Activated T-cell treated with anti-CD3 and anti-CD28 coated beads, Interleukin-2, amount 50 U/mL, for 24 hours (primary cell): ENCODE data around the gene CCDC197.

ENCODE experiments used
- DNase-seq: peaks from one replicate; pipeline ENCODE4 v3.0.0-alpha.2; 2020
- H3K27ac Mint-ChIP-seq: 2 replicates; pipeline ENCODE4 v1.8.0; 2020; ENCODE audit warnings: mild to moderate bottlenecking, mixed read lengths
- H3K27me3 Mint-ChIP-seq: 2 replicates; pipeline ENCODE4 v1.8.0; 2020; ENCODE audit warnings: mixed read lengths
- H3K36me3 Mint-ChIP-seq: 2 replicates; pipeline ENCODE4 v1.8.0; 2020; ENCODE audit warnings: low read depth, mixed read lengths
- H3K4me1 Mint-ChIP-seq: 2 replicates; pipeline ENCODE4 v1.8.0; 2020; ENCODE audit warnings: low read depth, mixed read lengths
- H3K4me3 Mint-ChIP-seq: 2 replicates; pipeline ENCODE4 v1.8.0; 2020; ENCODE audit warnings: mild to moderate bottlenecking, moderate library complexity, mixed read lengths
- H3K9me3 Mint-ChIP-seq: 2 replicates; pipeline ENCODE4 v1.8.0; 2020; ENCODE audit warnings: mixed read lengths

The CCDC197 gene

DNA sequence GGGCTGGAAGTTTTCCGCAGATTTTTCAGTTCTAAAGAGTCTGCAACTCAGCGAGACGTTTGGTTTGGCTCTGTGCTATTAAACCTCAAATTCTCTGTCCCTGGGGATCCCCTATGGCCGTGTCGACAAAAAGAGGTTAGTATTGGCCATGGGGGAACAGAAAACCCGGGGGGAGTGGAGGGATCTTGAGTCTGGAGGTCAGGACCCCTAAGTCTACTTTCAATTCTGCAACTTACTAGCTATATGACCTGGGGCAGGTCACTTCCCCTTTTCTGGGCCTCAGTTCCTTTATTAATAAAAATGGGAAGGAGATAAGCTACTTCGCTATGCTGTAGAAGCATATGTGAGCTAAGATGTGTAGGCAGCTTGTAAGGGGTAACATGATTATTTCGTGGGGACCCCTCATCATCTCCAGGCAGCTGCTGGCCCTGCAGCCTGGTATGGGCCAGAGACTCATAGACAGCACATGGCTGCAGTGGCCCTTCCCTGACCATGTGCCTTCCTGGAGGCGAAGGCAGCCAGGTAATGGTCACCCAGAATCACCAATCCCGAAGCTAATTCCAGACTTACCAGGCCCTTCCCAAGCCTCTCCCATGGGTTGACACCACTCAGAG is 29.4 kb upstream of the CCDC197 start:
- H3K4me3 Mint-ChIP-seq: no peak overlapping the region

DNA sequence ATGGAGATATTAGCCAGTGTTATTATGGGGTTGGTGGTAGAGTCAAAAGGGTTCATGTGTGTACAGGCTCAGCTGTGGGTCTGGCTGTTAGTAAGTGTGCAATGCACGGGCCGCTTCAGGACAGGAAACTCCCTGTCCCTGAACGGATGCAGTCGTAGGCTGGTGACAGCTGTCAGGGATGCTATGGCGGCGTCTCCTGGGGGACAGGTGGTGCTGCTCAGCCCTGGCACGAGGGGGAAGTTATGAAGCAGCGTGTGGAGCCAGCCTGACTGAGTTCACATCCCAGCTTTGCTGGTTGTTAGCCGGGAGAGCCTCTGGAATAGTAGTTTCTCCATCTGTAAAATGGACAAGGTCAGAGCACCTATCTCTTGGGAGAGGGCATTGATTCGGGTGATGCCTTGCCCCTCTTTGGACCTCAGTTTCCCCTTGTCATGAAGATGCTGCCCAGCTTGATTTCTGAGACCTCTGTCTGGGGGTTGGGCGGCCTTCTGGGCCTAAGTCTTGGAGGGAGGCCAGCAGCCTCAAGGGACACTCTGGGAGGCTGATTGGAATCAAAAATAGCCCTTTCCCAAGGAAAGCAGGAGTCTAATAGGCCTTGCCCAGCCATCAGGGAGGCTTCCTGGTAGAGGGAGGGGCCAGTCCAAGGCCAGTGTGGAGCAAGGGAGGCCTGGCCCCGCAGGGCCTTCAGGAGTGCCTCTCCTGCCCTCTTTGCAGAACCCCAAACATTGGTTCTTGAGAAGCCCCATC is 27.8 kb upstream of the CCDC197 start:
- DNase-seq: no peak
- Mint-ChIP-seq H3K4me1 (peaks cover 90% of the 10 kb centered on the region), H3K36me3 (peaks cover 3% of the 10 kb centered on the region), H3K27ac (no peak overlapping the region), H3K27me3 (no peaks in the 10 kb centered on the region), H3K4me3 (no peak overlapping the region), H3K9me3 (peaks cover 9% of the 10 kb centered on the region)

More for the DNA sequence above, 29.4 kb upstream of the CCDC197 start:
- H3K27me3 Mint-ChIP-seq: no peaks in the 10 kb centered on the region
- peaks cover 10% of the 10 kb centered on the region for H3K36me3 Mint-ChIP-seq
- DNase-seq: no peak
- H3K27ac Mint-ChIP-seq: no peak overlapping the region
- H3K9me3 Mint-ChIP-seq: peaks cover 11% of the 10 kb centered on the region
- peaks cover 91% of the 10 kb centered on the region for H3K4me1 Mint-ChIP-seq

DNA sequence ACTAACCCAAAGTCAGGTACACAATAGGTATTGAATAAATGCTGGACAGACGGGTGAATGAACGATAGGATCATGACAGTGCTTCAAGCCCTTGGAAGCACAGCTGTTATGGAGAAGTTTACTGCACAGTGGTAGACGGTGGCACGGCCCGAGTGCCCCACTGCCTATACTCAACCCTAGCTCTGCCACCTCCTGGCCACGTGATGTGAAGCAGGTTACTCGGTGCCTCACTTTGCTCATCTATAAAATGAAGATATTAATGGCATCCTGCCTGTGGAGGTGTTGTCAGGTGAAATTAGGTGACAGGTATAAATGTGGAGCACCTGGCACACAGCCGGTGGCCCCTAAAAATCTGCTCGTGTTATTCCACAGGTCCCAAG is 26.5 kb upstream of the CCDC197 start:
- Mint-ChIP-seq H3K4me1 (peaks cover 90% of the 10 kb centered on the region), H3K27ac (peak overlapping the region; percentile 95), H3K27me3 (no peaks in the 10 kb centered on the region), H3K9me3 (peaks cover 4% of the 10 kb centered on the region), H3K4me3 (peak overlapping the region; percentile 76), H3K36me3 (peaks cover 5% of the 10 kb centered on the region)
- peak; percentile 78 for DNase-seq

DNA sequence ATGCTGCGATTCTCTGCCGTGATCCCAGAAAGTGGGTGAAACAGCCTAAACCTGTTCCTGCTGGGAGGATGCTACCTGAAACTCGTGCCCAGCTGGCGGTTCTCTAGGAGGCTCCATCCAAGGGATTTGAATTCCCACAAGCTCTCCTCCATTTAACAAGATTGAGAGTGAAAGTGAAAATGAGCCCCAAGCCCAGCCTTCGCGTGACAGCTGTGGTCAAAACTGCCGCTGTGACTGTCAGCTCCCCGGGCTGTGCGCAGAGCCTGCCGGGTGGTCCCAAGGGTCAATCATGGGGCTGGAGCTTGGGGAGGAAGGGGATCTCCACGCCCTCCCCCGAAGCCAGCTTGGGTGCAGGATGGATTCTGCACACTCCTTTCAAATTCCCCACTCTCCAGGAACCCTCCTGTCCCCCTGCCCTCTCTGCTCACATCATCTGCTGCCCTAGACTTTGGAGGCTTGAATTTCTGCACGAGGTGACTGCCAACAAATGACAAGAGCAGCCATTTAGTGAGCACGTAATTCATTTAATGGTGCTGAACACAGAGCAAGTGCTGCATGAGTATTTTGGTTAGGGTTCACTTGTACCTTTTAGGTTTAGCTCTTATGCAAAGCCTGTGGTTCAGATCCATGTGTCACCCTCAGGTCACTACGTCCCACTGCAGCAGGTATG is 26.0 kb upstream of the CCDC197 start:
- H3K27me3 Mint-ChIP-seq: no peaks in the 10 kb centered on the region
- peak; percentile 79 for DNase-seq
- peak overlapping the region; percentile 95 for H3K27ac Mint-ChIP-seq
- H3K36me3 Mint-ChIP-seq: peaks cover 10% of the 10 kb centered on the region
- H3K4me1 Mint-ChIP-seq: peaks cover 90% of the 10 kb centered on the region
- peak overlapping the region; percentile 76 for H3K4me3 Mint-ChIP-seq
- peaks cover 7% of the 10 kb centered on the region for H3K9me3 Mint-ChIP-seq

DNA sequence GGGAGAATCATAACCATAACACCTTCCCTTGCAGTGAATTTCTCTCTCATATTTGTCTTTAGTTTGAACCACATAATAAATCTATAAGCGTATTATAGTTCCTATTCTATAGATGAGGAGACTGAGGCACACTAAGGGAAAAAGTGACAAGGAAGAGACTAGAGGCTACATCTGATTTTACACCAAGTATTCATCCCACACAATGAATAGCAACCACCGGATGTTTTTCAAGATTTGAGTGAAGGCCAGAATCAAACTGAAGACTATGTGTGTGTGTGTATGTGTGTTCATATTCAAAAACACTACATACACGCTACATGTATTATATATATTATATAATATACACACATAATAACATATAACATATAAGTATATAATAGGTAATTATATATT is 25.5 kb upstream of the CCDC197 start:
- Mint-ChIP-seq H3K4me3 (peak overlapping the region; percentile 76), H3K36me3 (peaks cover 11% of the 10 kb centered on the region), H3K27ac (peak overlapping the region; percentile 95)

DNA sequence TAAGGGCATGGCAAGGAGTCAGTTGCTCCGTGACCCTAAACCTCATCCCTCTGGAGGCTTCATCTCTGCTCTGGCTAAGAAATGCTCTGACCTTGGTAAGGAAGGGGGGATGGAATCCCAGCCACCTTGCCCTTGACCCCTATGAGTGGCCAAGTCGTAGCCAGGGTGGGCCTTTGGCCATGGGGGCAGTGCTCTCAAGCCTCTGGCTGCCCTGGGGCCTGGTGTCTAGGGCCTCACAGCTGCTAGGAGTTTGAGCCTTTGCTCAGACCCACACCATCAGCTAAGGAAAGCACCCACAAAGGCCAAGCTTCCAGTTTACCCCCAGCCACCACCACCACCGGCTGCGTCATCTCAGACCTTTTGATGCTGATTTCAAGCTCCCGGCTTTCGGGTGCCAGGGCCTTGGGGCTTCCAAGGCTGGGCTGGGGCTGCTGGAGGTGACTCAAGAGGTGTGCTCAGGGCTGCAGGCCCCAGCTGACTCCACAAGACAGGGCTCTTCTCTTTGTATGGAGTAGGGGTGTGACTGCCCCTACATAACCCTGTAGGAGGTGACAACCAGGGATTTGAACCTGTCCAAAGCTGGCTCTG is 24.4 kb upstream of the CCDC197 start:
- H3K9me3 Mint-ChIP-seq: peaks cover 16% of the 10 kb centered on the region
- peak overlapping the region; percentile 87 for H3K27ac Mint-ChIP-seq
- peaks cover 22% of the 10 kb centered on the region for H3K36me3 Mint-ChIP-seq
- no peak for DNase-seq
- H3K4me1 Mint-ChIP-seq: peaks cover 90% of the 10 kb centered on the region
- H3K4me3 Mint-ChIP-seq: no peak overlapping the region
- H3K27me3 Mint-ChIP-seq: no peaks in the 10 kb centered on the region

More for the DNA sequence above, 25.5 kb upstream of the CCDC197 start:
- no peak for DNase-seq
- H3K9me3 Mint-ChIP-seq: peaks cover 7% of the 10 kb centered on the region
- no peaks in the 10 kb centered on the region for H3K27me3 Mint-ChIP-seq
- peaks cover 90% of the 10 kb centered on the region for H3K4me1 Mint-ChIP-seq

DNA sequence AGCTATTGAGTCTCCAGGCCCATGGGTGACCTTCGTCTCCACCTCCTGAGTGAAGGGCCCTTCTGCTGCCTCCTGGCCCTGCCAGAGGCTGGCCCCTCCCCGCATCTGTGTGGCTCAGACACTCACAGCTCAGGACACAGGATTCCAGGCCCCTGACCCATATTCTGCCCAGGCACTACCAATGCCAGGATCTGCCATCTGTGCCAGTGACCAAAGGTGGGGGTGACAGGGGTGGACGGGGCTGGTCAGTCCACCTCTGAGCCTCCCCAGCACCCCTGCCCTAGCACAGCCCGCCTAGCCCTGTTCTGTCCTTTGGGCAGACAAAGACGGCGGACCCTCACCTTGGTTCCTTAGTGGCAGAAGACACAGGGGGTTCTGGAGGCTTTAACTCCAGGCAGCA is 23.5 kb upstream of the CCDC197 start:
- H3K27me3 Mint-ChIP-seq: no peaks in the 10 kb centered on the region
- H3K27ac Mint-ChIP-seq: peak overlapping the region; percentile 50
- DNase-seq: no peak
- no peak overlapping the region for H3K4me3 Mint-ChIP-seq
- H3K36me3 Mint-ChIP-seq: peaks cover 30% of the 10 kb centered on the region
- H3K4me1 Mint-ChIP-seq: peaks cover 93% of the 10 kb centered on the region
- peaks cover 16% of the 10 kb centered on the region for H3K9me3 Mint-ChIP-seq

DNA sequence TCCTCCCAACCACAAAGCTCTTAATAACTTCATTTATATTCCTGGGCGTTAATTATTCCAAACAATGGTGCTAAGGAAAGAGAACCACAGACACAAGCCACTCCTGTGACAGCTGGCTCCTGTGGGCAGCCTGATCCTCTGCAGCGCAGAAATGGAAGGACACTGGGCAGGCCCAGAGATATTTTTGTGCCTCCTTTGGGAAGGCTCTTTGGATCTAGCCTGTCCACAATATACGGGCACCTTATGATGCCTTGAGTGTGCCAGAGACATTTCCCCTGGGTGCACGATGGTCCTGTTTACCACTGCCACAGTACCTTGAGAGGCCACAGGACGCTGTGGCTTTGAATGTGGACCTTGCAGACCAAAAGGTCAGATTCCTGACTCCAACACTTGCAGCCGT is 22.8 kb upstream of the CCDC197 start:
- Mint-ChIP-seq H3K4me1 (peaks cover 94% of the 10 kb centered on the region), H3K4me3 (peak overlapping the region; percentile 16), H3K9me3 (peaks cover 17% of the 10 kb centered on the region), H3K27me3 (no peaks in the 10 kb centered on the region), H3K27ac (peak overlapping the region; percentile 77), H3K36me3 (peaks cover 36% of the 10 kb centered on the region)
- no peak for DNase-seq

DNA sequence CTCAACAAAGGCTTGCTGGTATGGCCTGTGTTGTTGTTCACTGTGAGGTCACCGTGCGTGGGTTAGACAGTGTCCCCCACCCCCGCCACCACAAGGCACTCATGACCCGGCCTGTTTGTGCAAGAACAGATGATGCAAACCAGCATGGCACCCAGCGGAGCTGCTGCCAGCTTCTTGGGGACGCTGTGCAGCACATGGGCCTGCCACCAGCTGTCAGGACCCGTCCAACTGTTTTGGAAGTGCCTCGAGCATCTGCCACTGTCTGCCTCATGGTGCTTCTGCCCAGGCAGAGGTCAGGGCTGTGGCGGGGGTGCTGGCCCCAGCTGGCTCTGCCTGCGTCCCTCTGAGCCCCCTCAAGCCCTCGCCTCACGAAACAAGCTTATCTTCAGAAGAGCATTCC is 22.3 kb upstream of the CCDC197 start:
- Mint-ChIP-seq H3K36me3 (peaks cover 38% of the 10 kb centered on the region), H3K4me3 (peak overlapping the region; percentile 57), H3K27me3 (no peaks in the 10 kb centered on the region), H3K27ac (peak overlapping the region; percentile 98), H3K9me3 (peaks cover 19% of the 10 kb centered on the region), H3K4me1 (peaks cover 97% of the 10 kb centered on the region)
- no peak for DNase-seq

DNA sequence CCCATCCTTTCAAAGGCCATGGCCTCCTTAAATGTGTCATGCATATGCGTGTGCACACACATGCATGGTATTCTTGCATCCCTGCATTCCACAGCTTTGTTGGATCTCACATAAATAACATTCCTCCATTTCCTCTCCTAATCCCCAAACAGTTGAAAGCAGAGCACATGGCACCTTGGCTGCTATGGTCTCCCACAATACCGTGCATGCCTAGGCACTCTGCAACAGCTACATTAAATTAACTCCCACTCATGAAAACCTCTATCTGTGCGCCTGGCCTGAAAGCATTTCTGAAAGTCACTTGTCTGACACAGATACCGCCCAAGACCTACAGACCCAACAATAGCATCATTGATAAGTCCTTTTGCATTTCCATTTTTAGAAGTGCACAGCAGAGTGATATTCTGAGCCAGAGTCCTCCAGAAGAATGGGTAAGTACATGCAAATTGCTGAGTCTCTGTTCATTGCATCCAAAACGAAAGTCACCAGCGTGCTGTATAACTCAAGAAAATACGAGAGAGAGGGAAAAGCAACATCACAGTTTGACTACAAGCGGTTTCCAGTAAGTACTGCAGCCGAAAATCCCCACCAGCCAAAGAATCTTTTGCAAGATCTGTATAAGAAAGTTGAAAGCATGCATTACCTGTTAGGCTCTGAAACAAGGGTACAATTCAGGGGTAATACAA is 21.2 kb upstream of the CCDC197 start:
- no peak for DNase-seq
- peaks cover 97% of the 10 kb centered on the region for H3K4me1 Mint-ChIP-seq
- peak overlapping the region; percentile 98 for H3K27ac Mint-ChIP-seq
- no peaks in the 10 kb centered on the region for H3K27me3 Mint-ChIP-seq
- peaks cover 42% of the 10 kb centered on the region for H3K36me3 Mint-ChIP-seq
- H3K9me3 Mint-ChIP-seq: peaks cover 19% of the 10 kb centered on the region
- H3K4me3 Mint-ChIP-seq: peak overlapping the region; percentile 57

DNA sequence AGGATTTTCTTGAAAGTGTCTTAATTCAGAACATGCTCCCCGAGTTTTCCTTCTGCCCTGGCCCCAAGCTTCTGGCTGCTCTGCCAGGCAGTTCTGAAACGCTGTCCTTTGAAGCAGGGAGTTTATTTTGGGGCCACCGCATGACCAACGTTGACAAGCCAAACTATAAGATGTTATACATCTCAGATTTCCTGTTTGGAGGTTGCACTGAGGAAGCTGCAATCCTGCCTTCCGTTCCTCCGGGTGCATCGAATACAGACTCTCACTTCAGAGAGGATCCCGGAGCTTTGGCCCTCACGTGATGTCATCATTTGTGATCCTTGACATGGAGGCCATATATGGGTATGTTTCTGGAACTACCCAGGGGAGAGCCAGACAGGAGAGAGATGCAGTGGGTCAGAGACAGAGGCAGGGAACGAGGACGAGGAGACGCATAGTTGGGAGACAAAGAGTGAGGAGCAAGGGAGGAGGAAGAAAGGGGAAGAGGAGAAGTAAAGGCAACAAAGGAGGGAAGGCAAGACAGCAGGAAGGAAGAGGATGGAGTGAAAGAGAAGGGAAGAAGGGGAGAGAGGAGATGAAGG is 20.5 kb upstream of the CCDC197 start, which contains the start of gene ASB2:
Gene ASB2 (minus strand): TSS at position 94 of the 581 bp plus-strand sequence. CDS start 12,031 bp downstream, outside the sequence.
- no peaks in the 10 kb centered on the region for H3K27me3 Mint-ChIP-seq
- H3K4me3 Mint-ChIP-seq: peak within 1 kb of the TSS; percentile 57
- peaks cover 96% of the 10 kb centered on the region for H3K4me1 Mint-ChIP-seq
- peaks cover 42% of the 10 kb centered on the region for H3K36me3 Mint-ChIP-seq
- no peak for DNase-seq
- peaks cover 19% of the 10 kb centered on the region for H3K9me3 Mint-ChIP-seq
- peak within 1 kb of the TSS; percentile 98 for H3K27ac Mint-ChIP-seq

DNA sequence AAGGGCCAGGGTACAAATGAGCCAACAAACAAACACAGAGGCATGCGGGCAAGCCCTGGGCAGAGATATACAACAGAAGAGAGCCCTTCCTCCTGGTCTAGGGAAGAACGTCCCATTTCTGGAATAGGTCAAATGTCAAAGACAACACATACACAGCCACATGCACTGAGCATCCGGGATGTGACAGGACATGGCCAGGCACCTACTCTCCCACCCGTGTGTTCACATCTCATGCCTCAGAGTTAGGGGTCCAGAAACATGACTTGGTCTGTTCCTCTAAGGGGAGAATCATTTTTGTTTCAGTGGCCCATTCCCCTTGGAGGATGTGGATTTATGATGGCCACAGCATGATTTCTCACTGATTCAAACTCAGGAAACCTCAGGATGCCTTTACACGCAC is 19.9 kb upstream of the CCDC197 start:
- Mint-ChIP-seq H3K9me3 (peaks cover 19% of the 10 kb centered on the region), H3K36me3 (peaks cover 42% of the 10 kb centered on the region), H3K4me3 (peak overlapping the region; percentile 57), H3K27me3 (no peaks in the 10 kb centered on the region), H3K27ac (peak overlapping the region; percentile 98), H3K4me1 (peaks cover 98% of the 10 kb centered on the region)
- no peak for DNase-seq

DNA sequence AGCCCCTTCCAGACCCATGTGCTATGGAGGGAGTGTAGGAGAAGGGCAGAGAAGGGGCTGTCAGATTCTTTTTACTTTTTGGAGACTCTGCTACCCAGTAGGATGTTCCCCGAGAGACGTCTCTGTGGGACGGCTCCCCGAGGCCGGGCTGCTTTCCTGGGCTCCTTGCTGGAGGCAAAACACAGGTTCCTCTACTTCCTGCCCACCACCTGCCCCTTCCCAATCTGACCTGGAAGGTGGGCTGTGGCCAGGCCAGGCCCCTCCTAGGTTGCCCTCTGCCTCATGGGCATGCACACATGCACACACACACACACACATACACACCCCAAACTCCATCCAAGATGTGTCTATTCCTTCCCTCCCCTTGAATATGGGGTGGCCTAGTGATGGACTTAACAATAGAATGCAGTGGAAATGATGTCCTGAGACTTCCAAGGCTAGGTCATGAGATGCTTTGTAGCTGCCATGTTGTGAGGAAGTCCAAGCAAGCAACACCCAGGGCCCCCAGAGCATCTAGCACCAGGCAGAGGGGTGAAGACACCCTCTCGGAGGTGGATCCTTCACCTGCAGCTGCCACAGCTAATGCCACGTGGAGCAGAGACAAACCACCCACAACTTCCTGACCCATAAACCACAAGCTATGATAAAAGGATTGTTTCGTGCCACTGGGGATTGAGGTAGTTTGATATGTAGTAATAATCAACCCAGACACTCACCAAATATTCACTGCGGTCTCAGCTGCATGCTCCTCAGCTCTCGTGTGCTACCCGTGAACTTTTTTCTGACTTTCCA is 19.1 kb upstream of the CCDC197 start:
- DNase-seq: peak; percentile 82
- peak overlapping the region; percentile 43 for H3K4me3 Mint-ChIP-seq
- H3K9me3 Mint-ChIP-seq: peaks cover 19% of the 10 kb centered on the region
- peaks cover 42% of the 10 kb centered on the region for H3K36me3 Mint-ChIP-seq
- H3K27me3 Mint-ChIP-seq: no peaks in the 10 kb centered on the region
- H3K4me1 Mint-ChIP-seq: peaks cover 93% of the 10 kb centered on the region
- peak overlapping the region; percentile 98 for H3K27ac Mint-ChIP-seq
